Bronchial epithelial cell (primary cell): ENCODE measurements around the gene TGFB3. TPM values are rescaled to one million over a fixed set of nuclear protein-coding genes. Genes with fewer than 3 reads are reported as not detected.
A peak's percentile ranks its signal among the peaks of the same experiment; 100 is the strongest.
"Not testable (repeated sequence)": the region's sequence is repeated elsewhere in the genome, so short reads cannot be mapped to it uniquely, and the experiment has no call there.

ENCODE experiments used
- DNase-seq: peaks from one replicate; pipeline ENCODE4 v3.0.0-alpha.2; 2010; ENCODE audit warnings: low read depth
- FAIRE-seq: peaks from 2 replicates; lab custom pipeline; 2011; peaks lifted over from hg19 to GRCh38; lab: Jason Lieb, UNC
- H3K27me3 ChIP-seq: 2 replicates; pipeline ENCODE4 v1.5.1; 2011; ENCODE audit warnings: low read length; ENCODE audit not compliant: control insufficient read depth, insufficient read depth
- H3K36me3 ChIP-seq: 2 replicates; pipeline ENCODE4 v1.5.1; 2011; ENCODE audit warnings: low read length; ENCODE audit not compliant: control insufficient read depth, insufficient read depth
- H3K4me3 ChIP-seq: 2 replicates; pipeline ENCODE4 v1.5.1; 2011; ENCODE audit warnings: mild to moderate bottlenecking, low read depth, low read length, control low read depth
- CTCF ChIP-seq: IDR thresholded peaks from 2 replicates; pipeline ENCODE4 v1.5.1; 2011; ENCODE audit warnings: mild to moderate bottlenecking, moderate library complexity, low read length, control low read depth, inconsistent platforms; ENCODE audit not compliant: insufficient read depth, severe bottlenecking
- total RNA-seq: library from RNA; depleted of rRNA; stranded (reverse); fragments of >200 nt; gene quantifications from 2 replicates; pipeline ENCODE4 v1.2.1, GENCODE V29; 2014

Gene TGFB3
- total RNA-seq, 1 donor from 2014 or later: 1.3 TPM

- TF ChIP-seq CTCF: no peak
- FAIRE-seq (no peak), DNase-seq (no peak)
- H3K36me3 ChIP-seq: peaks cover 6% of the 10 kb centered on the region
- no peak overlapping the region for H3K4me3 ChIP-seq
- H3K27me3 ChIP-seq: no peaks in the 10 kb centered on the region
Measured at GRCh38 chr14:76015668-76016067, 33.9 kb upstream of the TGFB3 start.

GRCh38 chr14:76015191-76015590 lies 33.4 kb upstream of the TGFB3 start:
- no peaks in the 10 kb centered on the region for H3K27me3 ChIP-seq
- FAIRE-seq: no peak
- no peak for DNase-seq
- H3K36me3 ChIP-seq: peaks cover 4% of the 10 kb centered on the region
- TF ChIP-seq CTCF: no peak
- H3K4me3 ChIP-seq: no peak overlapping the region

GRCh38 chr14:76012354-76012753 lies 30.6 kb upstream of the TGFB3 start:
- DNase-seq (no peak), FAIRE-seq (no peak)
- Histone ChIP-seq H3K4me3 (no peak overlapping the region), H3K27me3 (no peaks in the 10 kb centered on the region), H3K36me3 (peaks cover 7% of the 10 kb centered on the region)
- TF ChIP-seq CTCF: no peak

GRCh38 chr14:76011930-76012329 lies 30.1 kb upstream of the TGFB3 start:
- H3K36me3 ChIP-seq: peaks cover 7% of the 10 kb centered on the region
- H3K27me3 ChIP-seq: no peaks in the 10 kb centered on the region
- no peak for DNase-seq
- FAIRE-seq: no peak
- no peak overlapping the region for H3K4me3 ChIP-seq
- no peak for TF ChIP-seq CTCF

DNA sequence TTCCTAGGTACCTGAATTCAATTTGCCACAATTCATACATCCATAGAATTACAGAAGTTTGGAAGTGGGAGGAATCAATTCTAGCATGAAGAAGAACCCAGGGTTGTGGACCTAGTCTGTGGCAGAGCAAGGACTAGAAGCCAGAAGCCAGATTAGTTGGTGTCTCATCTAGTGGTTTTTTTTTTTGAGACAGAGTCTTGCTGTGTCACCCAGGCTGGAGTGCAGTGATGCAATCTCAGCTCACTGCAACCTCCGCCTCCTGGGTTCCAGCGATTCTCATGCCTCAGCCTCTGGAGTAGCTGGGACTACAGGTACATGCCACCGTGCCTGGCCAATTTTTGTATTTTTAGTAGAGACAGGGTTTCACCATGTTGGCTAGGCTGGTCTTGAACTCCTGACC lies 27.8 kb upstream of the TGFB3 start:
- H3K27me3 ChIP-seq, FAIRE-seq, H3K4me3 ChIP-seq, DNase-seq: not testable (repeated sequence)
- H3K36me3 ChIP-seq: peaks cover 10% of the 10 kb centered on the region

DNA sequence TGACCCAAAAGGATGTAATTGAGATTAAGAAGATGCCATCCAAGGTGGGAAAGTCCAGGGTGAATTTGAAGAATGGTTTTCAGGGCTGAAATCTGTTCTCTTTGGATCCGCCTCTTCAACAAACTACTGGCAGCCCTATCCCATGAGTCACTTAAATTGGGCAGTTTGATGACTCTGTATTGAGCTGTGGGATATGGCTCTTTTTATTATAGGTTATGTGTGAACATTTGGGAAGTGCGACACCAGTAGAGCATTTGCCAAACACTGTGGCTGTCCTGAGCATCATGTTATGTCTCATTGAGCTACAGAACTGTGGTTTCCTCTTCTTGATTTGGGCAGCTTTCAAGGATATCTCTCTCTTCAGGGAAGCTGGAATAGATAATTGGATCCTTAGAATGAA lies 26.1 kb upstream of the TGFB3 start:
- peak; percentile 8 for DNase-seq
- peaks cover 8% of the 10 kb centered on the region for H3K36me3 ChIP-seq
- no peak for FAIRE-seq
- no peak for TF ChIP-seq CTCF
- H3K27me3 ChIP-seq: no peaks in the 10 kb centered on the region
- no peak overlapping the region for H3K4me3 ChIP-seq
